Epithelial cell of esophagus (primary cell): ENCODE measurements around the gene PTPRN2.

Experiments used
- DNase-seq: peaks from one replicate; pipeline ENCODE4 v3.0.0; 2010; ENCODE audit warnings: low read depth
- H3K4me3 ChIP-seq: 2 replicates; pipeline ENCODE4 v1.5.1; 2011; ENCODE audit warnings: mild to moderate bottlenecking, low read length, control low read depth
- TF ChIP-seq, protein P1 (sequence below): IDR thresholded peaks from 2 replicates; pipeline ENCODE4 v1.5.1; 2011; ENCODE audit warnings: low read depth, mild to moderate bottlenecking, low read length, control low read depth, inconsistent platforms; ENCODE audit not compliant: insufficient read depth; ENCODE audit errors: missing control alignments

PTPRN2 gene

DNA sequence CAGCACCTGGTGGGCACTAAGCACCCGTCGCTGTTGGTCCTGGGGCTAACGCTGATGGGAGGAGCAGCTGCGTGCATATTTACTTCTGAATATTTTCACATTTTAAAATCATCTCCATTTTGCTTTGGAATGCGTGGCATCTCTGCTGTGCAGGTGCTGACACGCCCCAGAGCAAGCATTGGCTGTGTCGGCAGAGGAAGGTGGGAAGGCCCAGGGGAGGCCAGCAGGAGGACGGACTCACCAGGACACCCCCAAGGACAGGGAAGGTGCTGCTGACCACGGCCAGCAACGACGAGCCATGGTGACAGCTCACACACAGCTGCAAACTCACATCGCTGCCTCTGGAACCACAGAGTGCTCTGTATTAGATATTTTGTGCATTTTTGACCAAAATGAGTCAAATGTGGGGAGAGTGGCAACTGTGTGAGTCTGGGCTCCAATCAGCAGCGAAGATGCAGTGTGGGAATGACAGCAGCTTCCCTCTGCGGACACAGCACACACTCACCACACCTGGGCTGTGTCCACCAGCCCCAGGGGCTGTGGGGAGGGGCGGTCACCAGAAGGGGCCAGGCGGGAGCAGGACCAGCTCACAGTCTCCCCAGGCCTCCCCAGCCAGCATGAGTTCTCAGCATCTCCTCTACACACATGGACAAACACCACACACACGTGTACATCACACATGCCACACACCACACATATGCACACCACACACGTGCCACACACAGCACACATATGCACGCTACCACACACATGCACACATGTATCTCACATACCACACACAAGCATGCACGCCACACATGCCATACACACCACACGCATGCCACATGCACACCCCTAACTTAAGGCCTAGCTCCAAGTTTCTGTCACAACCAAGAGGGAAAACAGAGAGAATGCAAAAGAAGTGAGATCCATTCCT, 58.2 kb downstream of the PTPRN2 start:
- TF ChIP-seq, protein P1, sequence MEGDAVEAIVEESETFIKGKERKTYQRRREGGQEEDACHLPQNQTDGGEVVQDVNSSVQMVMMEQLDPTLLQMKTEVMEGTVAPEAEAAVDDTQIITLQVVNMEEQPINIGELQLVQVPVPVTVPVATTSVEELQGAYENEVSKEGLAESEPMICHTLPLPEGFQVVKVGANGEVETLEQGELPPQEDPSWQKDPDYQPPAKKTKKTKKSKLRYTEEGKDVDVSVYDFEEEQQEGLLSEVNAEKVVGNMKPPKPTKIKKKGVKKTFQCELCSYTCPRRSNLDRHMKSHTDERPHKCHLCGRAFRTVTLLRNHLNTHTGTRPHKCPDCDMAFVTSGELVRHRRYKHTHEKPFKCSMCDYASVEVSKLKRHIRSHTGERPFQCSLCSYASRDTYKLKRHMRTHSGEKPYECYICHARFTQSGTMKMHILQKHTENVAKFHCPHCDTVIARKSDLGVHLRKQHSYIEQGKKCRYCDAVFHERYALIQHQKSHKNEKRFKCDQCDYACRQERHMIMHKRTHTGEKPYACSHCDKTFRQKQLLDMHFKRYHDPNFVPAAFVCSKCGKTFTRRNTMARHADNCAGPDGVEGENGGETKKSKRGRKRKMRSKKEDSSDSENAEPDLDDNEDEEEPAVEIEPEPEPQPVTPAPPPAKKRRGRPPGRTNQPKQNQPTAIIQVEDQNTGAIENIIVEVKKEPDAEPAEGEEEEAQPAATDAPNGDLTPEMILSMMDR, result no peak
- H3K4me3 ChIP-seq, result no peak overlapping the region
- DNase-seq, result no peak

DNA sequence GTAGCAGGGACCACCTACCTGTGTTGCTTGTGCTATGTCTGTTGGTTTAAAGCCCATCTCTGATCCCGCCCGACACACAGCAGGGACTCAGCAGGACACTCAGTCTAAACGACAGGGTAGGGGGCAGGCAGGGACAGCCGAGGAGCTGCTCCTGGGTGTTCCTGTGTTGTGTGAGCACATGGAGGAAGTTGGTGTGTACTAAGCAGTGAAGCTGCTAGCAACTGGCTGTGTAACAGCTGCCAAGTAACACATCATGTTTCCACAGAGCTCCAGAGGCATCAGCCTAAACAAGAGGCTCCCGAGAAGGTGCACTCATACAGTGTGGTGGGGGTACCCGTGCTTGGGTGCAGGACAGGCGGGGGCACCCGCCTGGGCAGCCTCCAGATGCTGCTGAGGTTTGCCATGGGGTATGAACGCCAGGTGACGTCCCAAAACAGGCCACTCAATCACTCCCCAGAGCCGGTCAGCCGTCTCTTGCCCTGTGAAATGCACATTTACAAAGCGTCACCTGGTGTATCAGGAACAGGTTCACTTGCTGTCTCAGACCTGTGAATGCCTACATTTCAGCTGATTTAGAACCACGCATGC, 59.6 kb downstream of the PTPRN2 start:
- TF ChIP-seq, protein P1, result no peak
- DNase-seq, result no peak
- no peak overlapping the region for H3K4me3 ChIP-seq

GRCh38 chr7:158527495-158527894, 60.1 kb downstream of the PTPRN2 start:
- TF ChIP-seq, protein P1, result no peak
- no peak overlapping the region for H3K4me3 ChIP-seq
- DNase-seq, result no peak

GRCh38 chr7:158527038-158527437, 60.6 kb downstream of the PTPRN2 start:
- no peak for DNase-seq
- TF ChIP-seq, protein P1, result no peak
- H3K4me3 ChIP-seq, result no peak overlapping the region

DNA sequence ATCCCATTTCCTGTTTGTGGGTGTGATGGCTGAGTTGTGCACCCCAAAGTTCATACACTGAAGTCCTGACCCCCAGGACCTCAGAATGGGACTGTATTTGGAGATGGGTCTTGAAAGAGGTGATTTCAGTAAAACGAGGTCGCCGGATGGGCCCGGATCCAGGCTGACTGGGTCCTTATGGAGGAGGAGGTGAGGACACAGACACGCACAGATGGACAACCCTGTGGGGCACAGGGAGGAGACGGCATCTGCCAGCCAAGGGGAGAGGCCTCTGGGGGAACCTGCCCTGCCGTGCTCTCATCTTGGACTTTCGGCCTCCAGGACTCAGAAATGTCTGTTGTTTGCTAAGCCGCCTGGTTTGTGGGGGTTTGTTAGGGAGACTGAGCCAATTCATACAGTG, 61.1 kb downstream of the PTPRN2 start:
- no peak for DNase-seq
- no peak overlapping the region for H3K4me3 ChIP-seq
- TF ChIP-seq, protein P1, result no peak

DNA sequence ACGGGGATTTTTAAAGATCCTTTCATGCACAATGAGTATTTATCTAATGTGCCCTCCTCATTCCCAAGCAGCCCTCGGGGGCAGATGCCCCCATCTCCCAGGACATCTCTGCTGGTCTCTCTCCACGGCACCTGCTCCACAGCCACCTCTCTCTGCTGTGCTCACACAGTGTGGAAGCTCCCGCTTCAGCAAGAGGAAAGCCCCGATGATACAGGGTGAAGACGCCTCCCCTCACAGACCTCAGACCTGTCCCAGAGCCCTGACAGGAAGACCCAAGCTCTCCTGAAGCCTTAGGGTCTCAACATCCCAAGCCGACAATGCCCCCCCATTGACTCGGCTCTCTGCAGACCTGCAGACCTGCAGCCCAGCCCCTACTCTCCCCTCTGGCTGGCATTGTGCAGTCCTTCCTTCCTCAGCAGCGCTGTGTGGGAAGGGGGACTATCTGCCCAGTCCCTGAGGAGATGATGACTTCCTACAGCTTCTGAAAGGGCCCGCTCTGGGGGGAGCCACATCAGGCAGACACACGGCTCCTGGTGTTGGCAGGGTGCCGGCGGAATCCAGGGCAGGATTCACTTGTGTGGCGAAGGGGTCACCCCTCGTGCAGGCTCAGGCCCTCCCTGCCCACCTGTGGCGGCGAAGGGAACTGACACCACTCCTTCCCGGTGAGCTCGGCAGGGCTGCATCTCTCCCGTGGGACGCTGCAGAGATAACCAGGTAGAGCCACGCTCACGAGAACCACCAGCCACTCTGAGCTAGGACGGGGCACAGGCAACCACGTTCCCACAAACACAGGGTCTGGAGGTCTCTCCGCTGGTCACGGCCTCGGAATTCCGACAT, 61.8 kb downstream of the PTPRN2 start:
- no peak overlapping the region for H3K4me3 ChIP-seq
- DNase-seq, result no peak
- TF ChIP-seq, protein P1, result no peak
